Spinal cord (tissue), 10 donors: ENCODE measurements around the gene ALPL. TPM values are rescaled to one million over a fixed set of nuclear protein-coding genes. Genes with fewer than 3 reads are reported as not detected.

Experiments used
- DNase-seq, 6 donors: peaks; one replicate each; pipeline versions ENCODE4 v3.0.0 to v3.0.0-alpha.2; 2013 to 2015; ENCODE audit warnings: low spot score in 6 of 6, low read depth in 4 of 6
- H3K27ac ChIP-seq: one replicate; pipeline ENCODE4 v1.5.1; 2013; ENCODE audit warnings: low read depth, low read length, control low read depth
- H3K27me3 ChIP-seq: one replicate; pipeline ENCODE4 v1.6.1; 2013; ENCODE audit warnings: low read length; ENCODE audit not compliant: control insufficient read depth, insufficient read depth
- H3K36me3 ChIP-seq: one replicate; pipeline ENCODE4 v1.6.1; 2013; ENCODE audit warnings: low read length; ENCODE audit not compliant: control insufficient read depth, insufficient read depth
- H3K4me1 ChIP-seq: one replicate; pipeline ENCODE4 v1.6.1; 2013; ENCODE audit warnings: low read length; ENCODE audit not compliant: control insufficient read depth, insufficient read depth
- H3K4me3 ChIP-seq: one replicate; pipeline ENCODE4 v1.5.1; 2013; ENCODE audit warnings: low read depth, low read length, control low read depth
- H3K9me3 ChIP-seq: one replicate; pipeline ENCODE4 v1.6.1; 2013; ENCODE audit warnings: low read length; ENCODE audit not compliant: control insufficient read depth, insufficient read depth
- WGBS: methylation state at CpG from one replicate; pipeline ENCODE4 v1.1.5; 2013; ENCODE audit warnings: missing lambda C conversion rate; ENCODE audit not compliant: insufficient coverage; 5-methylcytosine and 5-hydroxymethylcytosine counted together
- polyA plus RNA-seq, 2 donors: library from polyadenylated mRNA; unstranded; fragments of 120-200 nt; gene quantifications; one replicate each; pipeline ENCODE4 v1.2.1, GENCODE V29; 2013; ENCODE audit not compliant: insufficient read length in 2 of 2
- total RNA-seq, 2 donors: library from RNA; depleted of rRNA in 1 of 2; stranded (reverse); fragments of 120-200 nt in 1 of 2; fragments of >200 nt in 1 of 2; gene quantifications; one replicate each; pipeline versions ENCODE4 v1.2.3 to v1.2.4, GENCODE V29; 2013 to 2014
- donor health status: healthy.

The ALPL gene
- total and polyA plus RNA-seq, 4 donors, result 10.5 to 35.7 (median 31.8) TPM

DNA sequence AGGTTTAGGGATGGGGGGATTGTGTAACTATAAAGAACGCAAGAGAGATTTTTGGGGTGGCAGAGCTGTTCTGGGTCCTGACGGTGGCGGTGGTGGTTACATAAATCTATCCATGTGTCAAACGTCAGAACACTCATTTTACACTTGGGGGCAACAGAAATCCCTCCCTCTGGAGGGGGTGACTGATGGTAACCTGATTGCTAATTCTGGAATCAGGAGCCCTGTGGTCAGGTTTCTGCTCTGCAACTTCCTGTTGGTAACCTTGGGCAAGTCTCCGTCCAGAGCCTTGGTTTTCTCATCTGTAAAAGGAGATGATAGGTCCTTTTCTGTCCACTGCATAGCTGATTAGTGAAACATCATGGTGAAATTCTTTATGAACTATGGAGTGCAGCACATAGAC is 40.9 kb downstream of the ALPL start:
- peaks cover 25% of the 10 kb centered on the region for H3K4me1 ChIP-seq
- no peak overlapping the region for H3K4me3 ChIP-seq
- H3K27me3 ChIP-seq, result no peaks in the 10 kb centered on the region
- H3K27ac ChIP-seq, result no peak overlapping the region
- 100% methylated on average over 1 of the region's 5 CpGs for WGBS
- H3K9me3 ChIP-seq, result no peaks in the 10 kb centered on the region
- no peaks in the 10 kb centered on the region for H3K36me3 ChIP-seq
- DNase-seq, result no peak

GRCh38 chr1:21550866-21551475 is 41.7 kb downstream of the ALPL start:
- DNase-seq, result peak in 1 of 6 donors; percentile 50
- no peak overlapping the region for H3K4me3 ChIP-seq
- H3K4me1 ChIP-seq, result peaks cover 25% of the 10 kb centered on the region
- no peak overlapping the region for H3K27ac ChIP-seq
- WGBS, result 71% methylated on average over 9 of the region's 12 CpGs
- no peaks in the 10 kb centered on the region for H3K36me3 ChIP-seq
- no peaks in the 10 kb centered on the region for H3K27me3 ChIP-seq
- H3K9me3 ChIP-seq, result no peaks in the 10 kb centered on the region

DNA sequence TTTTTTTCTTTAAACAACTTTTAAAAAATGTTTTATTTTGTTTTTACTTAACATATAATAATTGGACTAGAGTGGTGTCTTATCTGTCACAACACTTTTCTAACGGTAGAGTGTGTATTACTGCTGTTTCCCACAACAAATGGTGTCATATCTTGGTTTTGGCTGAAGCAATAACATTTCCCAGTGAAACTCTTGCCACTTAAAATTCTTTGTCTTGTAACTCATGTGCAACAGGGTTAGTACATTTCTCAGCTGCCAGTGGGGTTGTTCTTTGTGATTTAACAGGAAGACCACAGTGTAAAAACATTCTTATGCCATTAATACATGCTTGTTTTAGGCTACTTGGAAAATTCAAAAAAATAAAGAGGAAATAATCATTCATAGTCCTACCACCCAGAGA is 43.5 kb downstream of the ALPL start:
- Histone ChIP-seq H3K27ac (no peak overlapping the region), H3K9me3 (no peaks in the 10 kb centered on the region), H3K36me3 (no peaks in the 10 kb centered on the region), H3K27me3 (no peaks in the 10 kb centered on the region), H3K4me3 (no peak overlapping the region), H3K4me1 (peaks cover 10% of the 10 kb centered on the region)
- no peak for DNase-seq
- no CpG with 5 or more reads among the region's 1 CpG for WGBS

GRCh38 chr1:21553116-21553926 is 44.1 kb downstream of the ALPL start:
- WGBS, result 59% methylated on average over 5 of the region's 8 CpGs
- peak in 1 of 6 donors; percentile 25 for DNase-seq
- Histone ChIP-seq H3K36me3 (no peaks in the 10 kb centered on the region), H3K4me3 (no peak overlapping the region), H3K27ac (no peak overlapping the region), H3K27me3 (no peaks in the 10 kb centered on the region), H3K4me1 (peaks cover 7% of the 10 kb centered on the region), H3K9me3 (no peaks in the 10 kb centered on the region)

- H3K4me1 ChIP-seq, result peaks cover 28% of the 10 kb centered on the region
- WGBS, result no CpG with 5 or more reads among the region's 5 CpGs
Measured at GRCh38 chr1:21559788-21560567, 50.8 kb downstream of the ALPL start.

DNA sequence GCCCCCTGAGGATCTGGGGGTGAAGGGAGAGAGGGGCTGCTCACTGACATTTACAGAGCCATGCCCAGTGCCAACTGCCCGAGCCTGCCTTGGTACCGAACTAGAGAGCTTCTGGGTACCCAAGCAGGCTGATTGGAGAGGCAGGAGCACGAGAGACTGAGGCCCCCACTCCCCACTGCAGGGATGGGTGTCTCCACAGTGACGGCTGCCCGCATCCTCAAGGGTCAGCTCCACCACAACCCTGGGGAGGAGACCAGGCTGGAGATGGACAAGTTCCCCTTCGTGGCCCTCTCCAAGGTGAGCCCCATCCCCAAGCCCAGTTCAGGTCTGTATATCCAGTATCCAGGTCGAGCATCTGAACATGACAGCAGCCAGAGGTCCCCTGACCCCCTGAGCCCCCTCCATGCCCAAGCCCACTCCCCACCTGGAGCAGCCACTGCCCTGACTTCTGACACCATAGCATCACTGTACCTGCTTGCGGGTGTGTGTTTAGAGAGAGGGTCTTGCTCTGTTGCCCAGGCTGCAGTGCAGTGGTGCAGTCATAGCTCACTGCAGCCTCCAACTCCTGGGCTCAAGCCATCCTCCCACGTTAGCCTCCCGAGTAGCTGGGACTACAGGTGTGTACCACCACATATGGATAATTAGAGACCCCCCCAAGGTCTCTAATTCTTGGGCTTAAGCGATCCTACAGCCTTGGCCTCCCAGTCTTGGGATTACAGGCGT is 51.9 kb downstream of the ALPL start:
- Histone ChIP-seq H3K9me3 (no peaks in the 10 kb centered on the region), H3K27ac (no peak overlapping the region), H3K36me3 (peaks cover 20% of the 10 kb centered on the region), H3K4me3 (no peak overlapping the region), H3K4me1 (peaks cover 28% of the 10 kb centered on the region), H3K27me3 (no peaks in the 10 kb centered on the region)
- no peak for DNase-seq
- 96% methylated on average over 11 of the region's 12 CpGs for WGBS

More at GRCh38 chr1:21559788-21560567, 50.8 kb downstream of the ALPL start:
- Histone ChIP-seq H3K27me3 (no peaks in the 10 kb centered on the region), H3K27ac (no peak overlapping the region), H3K4me3 (no peak overlapping the region), H3K36me3 (peaks cover 20% of the 10 kb centered on the region), H3K9me3 (no peaks in the 10 kb centered on the region)
- DNase-seq, result peak in 1 of 6 donors; percentile 89

DNA sequence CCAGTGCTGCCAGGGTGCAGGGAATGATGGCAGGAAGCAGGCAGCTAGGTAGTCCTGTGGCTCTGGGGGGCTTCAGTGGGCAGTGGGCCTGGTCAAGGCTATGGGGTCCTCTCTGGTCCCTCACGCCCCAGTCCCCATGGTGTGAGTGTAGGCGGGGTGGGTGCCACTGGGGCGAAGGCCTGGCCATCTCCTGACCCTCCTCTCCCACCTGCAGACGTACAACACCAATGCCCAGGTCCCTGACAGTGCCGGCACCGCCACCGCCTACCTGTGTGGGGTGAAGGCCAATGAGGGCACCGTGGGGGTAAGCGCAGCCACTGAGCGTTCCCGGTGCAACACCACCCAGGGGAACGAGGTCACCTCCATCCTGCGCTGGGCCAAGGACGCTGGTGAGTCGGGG is 53.7 kb downstream of the ALPL start:
- no peak for DNase-seq
- Histone ChIP-seq H3K36me3 (peaks cover 27% of the 10 kb centered on the region), H3K4me1 (peaks cover 28% of the 10 kb centered on the region), H3K9me3 (no peaks in the 10 kb centered on the region), H3K27ac (no peak overlapping the region), H3K4me3 (no peak overlapping the region), H3K27me3 (no peaks in the 10 kb centered on the region)
- 97% methylated on average over 12 of the region's 15 CpGs for whole genome bisulfite sequencing

DNA sequence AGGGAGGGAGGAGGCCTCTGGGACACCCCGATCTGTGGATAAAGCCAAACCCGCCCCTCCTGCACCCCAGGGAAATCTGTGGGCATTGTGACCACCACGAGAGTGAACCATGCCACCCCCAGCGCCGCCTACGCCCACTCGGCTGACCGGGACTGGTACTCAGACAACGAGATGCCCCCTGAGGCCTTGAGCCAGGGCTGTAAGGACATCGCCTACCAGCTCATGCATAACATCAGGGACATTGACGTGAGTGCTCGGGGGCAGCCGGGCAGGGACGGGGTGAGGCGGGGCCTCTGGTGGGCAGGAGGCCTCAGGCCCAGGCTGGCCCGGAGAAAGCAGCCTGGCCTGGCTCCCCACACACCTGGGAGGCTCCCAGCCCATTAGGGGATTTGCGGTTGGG is 54.7 kb downstream of the ALPL start:
- H3K4me3 ChIP-seq, result no peak overlapping the region
- 97% methylated on average over 17 of the region's 17 CpGs for WGBS
- H3K9me3 ChIP-seq, result no peaks in the 10 kb centered on the region
- H3K36me3 ChIP-seq, result peaks cover 32% of the 10 kb centered on the region
- DNase-seq, result no peak
- no peak overlapping the region for H3K27ac ChIP-seq
- no peaks in the 10 kb centered on the region for H3K27me3 ChIP-seq
- peaks cover 24% of the 10 kb centered on the region for H3K4me1 ChIP-seq

- WGBS, result 96% methylated on average over 11 of the region's 14 CpGs
Measured at GRCh38 chr1:21564521-21565095, 55.4 kb downstream of the ALPL start.

More at GRCh38 chr1:21564521-21565095, 55.4 kb downstream of the ALPL start:
- DNase-seq, result no peak
- H3K9me3 ChIP-seq, result no peaks in the 10 kb centered on the region
- peaks cover 18% of the 10 kb centered on the region for H3K4me1 ChIP-seq
- H3K27me3 ChIP-seq, result no peaks in the 10 kb centered on the region
- H3K27ac ChIP-seq, result no peak overlapping the region
- H3K36me3 ChIP-seq, result peaks cover 32% of the 10 kb centered on the region
- no peak overlapping the region for H3K4me3 ChIP-seq
